Mesendoderm (in vitro differentiated cells): ENCODE results near the gene QRICH1.

Experiments
- DNase-seq: peaks from one replicate; pipeline ENCODE4 v3.0.0; 2013
- H2AK5ac ChIP-seq: 2 replicates; pipeline ENCODE4 v1.6.1; 2013; ENCODE audit warnings: low read length, inconsistent platforms
- H2BK120ac ChIP-seq: 2 replicates; pipeline ENCODE4 v1.6.1; 2013; ENCODE audit warnings: low read depth, mild to moderate bottlenecking, low read length, moderate library complexity, mixed read lengths
- H2BK15ac ChIP-seq: replicated peaks from 2 replicates; pipeline ENCODE4 v1.6.1; 2013; ENCODE audit warnings: low read depth, mild to moderate bottlenecking, moderate library complexity
- H2BK5ac ChIP-seq: 2 replicates; pipeline ENCODE4 v1.6.1; 2013; ENCODE audit warnings: low read length, inconsistent platforms
- H3K18ac ChIP-seq: 2 replicates; pipeline ENCODE4 v1.6.1; 2013; ENCODE audit warnings: mild to moderate bottlenecking, low read length, mixed read lengths
- H3K23ac ChIP-seq: one replicate; pipeline ENCODE4 v1.6.1; 2013; ENCODE audit warnings: low read length
- H3K27ac ChIP-seq: 2 replicates; pipeline ENCODE4 v1.5.1; 2013; ENCODE audit warnings: low read depth, mild to moderate bottlenecking, inconsistent platforms, low read length, moderate library complexity
- H3K27me3 ChIP-seq: 2 replicates; pipeline ENCODE4 v1.6.1; 2013; ENCODE audit warnings: low read length, control low read depth, mild to moderate bottlenecking, inconsistent platforms; ENCODE audit not compliant: insufficient read depth, poor library complexity
- H3K36me3 ChIP-seq: 2 replicates; pipeline ENCODE4 v1.6.1; 2013; ENCODE audit warnings: low read length, inconsistent platforms; ENCODE audit not compliant: control insufficient read depth, insufficient read depth
- H3K4ac ChIP-seq: one replicate; pipeline ENCODE4 v1.6.1; 2013; ENCODE audit warnings: low read depth, mild to moderate bottlenecking, low read length, moderate library complexity
- H3K4me1 ChIP-seq: 2 replicates; pipeline ENCODE4 v1.6.1; 2013; ENCODE audit warnings: low read depth, low read length, inconsistent platforms; ENCODE audit not compliant: control insufficient read depth
- H3K4me2 ChIP-seq: 2 replicates; pipeline ENCODE4 v1.6.1; 2013; ENCODE audit warnings: low read length
- H3K4me3 ChIP-seq: 2 replicates; pipeline ENCODE4 v1.5.1; 2013; ENCODE audit warnings: mild to moderate bottlenecking, low read length
- H3K56ac ChIP-seq: one replicate; pipeline ENCODE4 v1.6.1; 2013; ENCODE audit warnings: low read length
- H3K79me1 ChIP-seq: 2 replicates; pipeline ENCODE4 v1.6.1; 2013; ENCODE audit warnings: low read length, inconsistent platforms
- H3K79me2 ChIP-seq: 2 replicates; pipeline ENCODE4 v1.6.1; 2013; ENCODE audit warnings: mild to moderate bottlenecking, low read length; ENCODE audit not compliant: control insufficient read depth, insufficient read depth
- H3K9ac ChIP-seq: 2 replicates; pipeline ENCODE4 v1.6.1; 2013; ENCODE audit warnings: low read length, inconsistent platforms
- H4K5ac ChIP-seq: one replicate; pipeline ENCODE4 v1.6.1; 2013; ENCODE audit warnings: low read length
- H4K8ac ChIP-seq: one replicate; pipeline ENCODE4 v1.6.1; 2013; ENCODE audit warnings: low read depth, mild to moderate bottlenecking, control low read depth, low read length, moderate library complexity
- WGBS: extraction: QIAGEN DNeasy Blood & Tissue Kit; methylation state at CpG from one replicate; pipeline ENCODE4 v1.1.7; 2013; ENCODE audit warnings: low lambda C conversion rate, missing lambda C conversion rate; ENCODE audit not compliant: insufficient coverage; ENCODE audit errors: extremely low coverage; 5-methylcytosine and 5-hydroxymethylcytosine counted together

The QRICH1 gene

DNA sequence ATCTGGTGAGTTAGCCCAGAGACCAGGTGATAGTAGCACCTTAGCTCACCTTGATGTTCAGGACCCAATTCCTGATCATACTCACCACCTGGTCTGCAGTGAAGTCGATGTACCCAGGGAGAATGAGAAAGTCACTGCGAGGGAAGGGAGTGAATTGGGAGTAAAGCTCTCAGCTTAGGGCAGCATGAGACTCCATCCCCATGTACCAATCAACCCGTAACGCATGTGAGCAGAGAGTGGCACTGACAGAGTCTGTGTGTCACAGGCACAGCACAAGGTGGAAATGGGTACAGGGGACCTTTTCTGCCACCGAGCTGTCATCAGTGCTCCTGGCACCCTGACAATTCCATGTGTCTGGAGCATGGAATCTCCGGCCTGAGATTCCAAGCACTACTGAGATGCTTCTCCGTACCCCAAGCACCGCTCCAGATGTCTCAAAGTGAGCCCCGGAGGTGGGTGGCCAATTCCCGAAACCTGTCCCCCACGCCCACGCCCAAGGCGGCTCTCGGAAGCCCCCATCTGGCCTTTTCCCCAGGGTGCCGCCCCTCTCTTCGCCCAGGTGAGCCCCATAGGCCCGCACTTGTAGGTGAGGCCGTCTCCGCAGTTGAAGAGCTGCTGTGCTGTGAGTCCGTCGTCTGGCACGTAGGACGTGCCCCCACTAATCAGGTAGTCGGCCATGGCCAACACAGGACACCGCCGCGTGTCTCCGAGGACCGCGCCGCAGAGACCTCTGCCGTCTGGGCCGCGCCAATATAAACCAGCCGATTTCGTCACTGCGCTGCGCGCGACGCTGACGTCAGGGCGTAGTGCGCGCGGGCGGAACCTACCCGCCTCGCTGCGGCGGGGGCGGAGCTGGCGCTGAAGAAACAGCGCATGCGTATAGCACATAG, 65.0 kb downstream of the QRICH1 start, which contains the start of gene IMPDH2:
Gene IMPDH2, minus strand, starts transcription at position 726 of the 890 bp plus-strand sequence. Its CDS starts 48 bp downstream, at position 678.
- no peak within 1 kb of the TSS for H3K23ac ChIP-seq
- peak within 1 kb of the TSS; percentile 77 for H3K9ac ChIP-seq
- peaks cover 30% of the 10 kb centered on the region for H3K36me3 ChIP-seq
- peak within 1 kb of the TSS; percentile 18 for H3K4me3 ChIP-seq
- peaks cover 10% of the 10 kb centered on the region for H3K79me2 ChIP-seq
- no peak within 1 kb of the TSS for H2BK120ac ChIP-seq
- peak within 1 kb of the TSS; percentile 90 for H2AK5ac ChIP-seq
- H3K79me1 ChIP-seq, result peaks cover 14% of the 10 kb centered on the region
- peak within 1 kb of the TSS; percentile 94 for H3K4me2 ChIP-seq
- WGBS, result no CpG with 5 or more reads among the region's 55 CpGs
- H3K56ac ChIP-seq, result peak within 1 kb of the TSS; percentile 90
- H3K4me1 ChIP-seq, result peaks cover 10% of the 10 kb centered on the region
- H4K5ac ChIP-seq, result no peak within 1 kb of the TSS
- H2BK15ac ChIP-seq, result no peak within 1 kb of the TSS
- no peak within 1 kb of the TSS for H2BK5ac ChIP-seq
- peak; percentile 94 for DNase-seq
- no peaks in the 10 kb centered on the region for H3K27me3 ChIP-seq
- peak within 1 kb of the TSS; percentile 36 for H3K4ac ChIP-seq
- H3K27ac ChIP-seq, result peak within 1 kb of the TSS; percentile 24
- H3K18ac ChIP-seq, result peak within 1 kb of the TSS; percentile 70
- no peak within 1 kb of the TSS for H4K8ac ChIP-seq

DNA sequence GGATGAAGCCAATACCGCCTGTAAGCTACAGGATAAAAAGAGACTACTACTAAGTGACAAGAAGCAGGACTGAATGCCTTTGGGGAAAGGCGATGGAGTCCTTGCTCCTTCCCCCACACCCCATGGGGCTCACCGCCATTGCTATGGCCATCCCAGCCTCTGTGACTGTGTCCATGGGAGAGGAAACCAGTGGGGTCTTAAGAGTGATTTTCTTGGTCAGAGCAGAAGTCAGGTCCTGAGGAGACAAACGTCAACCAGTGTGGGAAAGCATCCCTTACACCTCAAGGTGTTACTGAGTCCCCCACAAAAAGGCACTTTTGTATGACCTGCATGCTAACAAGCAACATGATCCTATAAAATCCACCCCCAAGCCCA, 65.6 kb downstream of the QRICH1 start:
- Histone ChIP-seq H4K8ac (no peak overlapping the region), H2BK5ac (no peak overlapping the region), H3K9ac (peak overlapping the region; percentile 77), H3K4ac (no peak overlapping the region), H3K27ac (no peak overlapping the region), H3K36me3 (peaks cover 29% of the 10 kb centered on the region), H3K79me2 (peaks cover 10% of the 10 kb centered on the region), H3K56ac (peak overlapping the region; percentile 90), H4K5ac (no peak overlapping the region), H3K18ac (no peak overlapping the region), H2AK5ac (no peak overlapping the region), H3K23ac (no peak overlapping the region), H2BK15ac (no peak overlapping the region), H3K4me1 (peaks cover 10% of the 10 kb centered on the region), H2BK120ac (no peak overlapping the region), H3K4me2 (peak overlapping the region; percentile 94), H3K4me3 (no peak overlapping the region), H3K79me1 (peaks cover 14% of the 10 kb centered on the region), H3K27me3 (no peaks in the 10 kb centered on the region)
- WGBS, result no CpG with 5 or more reads among the region's 4 CpGs
- DNase-seq, result no peak

DNA sequence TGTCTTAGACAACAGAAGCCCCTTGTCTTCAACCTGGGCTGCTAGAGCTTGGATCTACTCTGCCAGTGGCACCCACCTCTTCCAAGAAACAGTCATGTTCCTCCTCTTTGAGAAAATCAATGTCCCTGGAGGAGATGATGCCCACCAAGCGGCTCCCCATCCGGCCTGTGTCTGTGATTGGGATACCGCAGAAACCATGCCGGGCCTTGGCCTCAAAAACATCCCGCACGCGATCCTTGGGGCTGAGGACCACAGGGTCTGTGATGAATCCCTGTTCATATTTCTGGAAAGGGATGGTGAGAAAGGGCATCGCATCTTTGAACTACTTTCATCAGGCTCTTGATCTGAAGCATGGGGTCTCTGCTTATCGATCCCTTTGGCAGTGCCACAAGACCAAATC, 66.2 kb downstream of the QRICH1 start:
- Histone ChIP-seq H3K36me3 (peaks cover 25% of the 10 kb centered on the region), H2AK5ac (no peak overlapping the region), H3K9ac (peak overlapping the region; percentile 25), H3K56ac (no peak overlapping the region), H3K4me3 (no peak overlapping the region), H3K23ac (no peak overlapping the region), H3K79me1 (peaks cover 17% of the 10 kb centered on the region), H3K27me3 (no peaks in the 10 kb centered on the region), H4K5ac (no peak overlapping the region), H3K18ac (no peak overlapping the region), H2BK15ac (no peak overlapping the region), H3K27ac (no peak overlapping the region), H2BK5ac (no peak overlapping the region), H2BK120ac (no peak overlapping the region), H3K4me1 (peaks cover 14% of the 10 kb centered on the region), H3K79me2 (peaks cover 16% of the 10 kb centered on the region), H4K8ac (no peak overlapping the region), H3K4ac (no peak overlapping the region), H3K4me2 (no peak overlapping the region)
- WGBS, result no CpG with 5 or more reads among the region's 9 CpGs
- no peak for DNase-seq

DNA sequence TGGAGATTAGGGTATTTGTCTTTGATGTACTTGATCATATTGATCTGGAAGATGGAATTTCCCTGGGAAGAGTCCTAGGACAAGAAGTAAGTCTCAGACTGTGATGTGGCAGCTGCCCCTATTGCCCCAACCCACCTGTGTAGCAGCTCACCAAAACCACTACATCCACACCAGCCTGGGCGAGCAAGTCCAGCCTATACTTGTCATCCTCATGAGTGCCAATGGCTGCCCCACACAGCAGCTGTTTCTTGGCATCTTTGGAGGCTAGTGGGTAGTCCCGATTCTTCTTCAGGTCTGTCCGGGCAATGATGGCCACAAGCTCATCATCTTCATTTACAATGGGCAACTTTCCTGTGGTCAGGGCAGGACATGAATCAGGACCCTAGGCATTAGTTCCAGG, 67.3 kb downstream of the QRICH1 start:
- H3K56ac ChIP-seq, result no peak overlapping the region
- no peak overlapping the region for H3K18ac ChIP-seq
- no peak overlapping the region for H2AK5ac ChIP-seq
- H3K9ac ChIP-seq, result no peak overlapping the region
- H3K4me3 ChIP-seq, result no peak overlapping the region
- no peak overlapping the region for H3K4ac ChIP-seq
- DNase-seq, result no peak
- H2BK5ac ChIP-seq, result no peak overlapping the region
- H2BK120ac ChIP-seq, result no peak overlapping the region
- peaks cover 23% of the 10 kb centered on the region for H3K36me3 ChIP-seq
- peaks cover 20% of the 10 kb centered on the region for H3K79me2 ChIP-seq
- H3K4me2 ChIP-seq, result no peak overlapping the region
- no peaks in the 10 kb centered on the region for H3K27me3 ChIP-seq
- peaks cover 14% of the 10 kb centered on the region for H3K4me1 ChIP-seq
- no peak overlapping the region for H4K8ac ChIP-seq
- peaks cover 20% of the 10 kb centered on the region for H3K79me1 ChIP-seq
- no peak overlapping the region for H2BK15ac ChIP-seq
- H4K5ac ChIP-seq, result no peak overlapping the region
- no peak overlapping the region for H3K23ac ChIP-seq
- H3K27ac ChIP-seq, result no peak overlapping the region
- no CpG with 5 or more reads among the region's 3 CpGs for whole genome bisulfite sequencing

DNA sequence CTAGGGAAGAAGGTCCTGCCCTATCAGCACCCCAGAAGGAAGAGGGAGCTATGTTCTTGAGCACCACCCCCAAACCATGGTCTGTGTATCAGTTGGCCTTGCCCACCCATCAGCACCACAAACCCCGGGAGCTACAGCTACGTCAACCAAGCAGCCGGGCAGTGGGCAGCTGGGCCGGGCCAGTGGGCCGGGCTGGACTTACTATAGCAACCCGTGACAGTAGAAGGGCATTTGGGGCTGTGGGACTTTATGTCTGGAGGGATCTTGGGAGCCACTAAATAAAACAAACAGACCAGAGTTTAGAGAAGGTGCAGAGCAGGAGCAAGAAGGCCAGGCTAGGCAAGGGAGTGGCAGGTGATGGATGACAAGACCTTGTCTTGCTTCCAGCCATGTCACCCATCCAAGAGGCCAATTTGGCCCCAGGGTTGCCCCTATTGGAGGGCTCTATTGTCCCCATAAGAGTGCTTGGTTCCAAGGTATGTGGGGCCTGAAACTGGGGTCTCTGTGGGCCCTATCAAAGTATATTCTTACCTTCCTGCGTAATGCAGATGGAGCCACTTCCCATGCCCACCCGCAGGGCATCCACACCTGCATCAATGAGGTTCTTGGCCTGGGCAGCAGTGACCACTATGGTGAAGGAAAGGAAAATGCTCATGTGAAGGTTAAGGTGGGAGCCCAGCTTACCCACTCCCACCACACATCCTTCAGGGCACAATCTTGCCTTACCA, 67.9 kb downstream of the QRICH1 start:
- Histone ChIP-seq H3K27ac (no peak overlapping the region), H3K79me2 (peaks cover 20% of the 10 kb centered on the region), H3K4me1 (peaks cover 14% of the 10 kb centered on the region), H2BK120ac (no peak overlapping the region), H2BK15ac (no peak overlapping the region), H3K4ac (no peak overlapping the region), H3K4me2 (no peak overlapping the region), H3K27me3 (no peaks in the 10 kb centered on the region), H2BK5ac (no peak overlapping the region), H3K79me1 (peaks cover 20% of the 10 kb centered on the region), H3K36me3 (peaks cover 20% of the 10 kb centered on the region), H4K5ac (no peak overlapping the region), H3K56ac (no peak overlapping the region), H2AK5ac (no peak overlapping the region), H3K23ac (no peak overlapping the region), H3K9ac (no peak overlapping the region), H3K18ac (no peak overlapping the region), H4K8ac (no peak overlapping the region), H3K4me3 (no peak overlapping the region)
- DNase-seq, result no peak
- WGBS, result no CpG with 5 or more reads among the region's 8 CpGs
